HG02763 (cell line): ENCODE measurements around the gene PLCXD3.
A peak's percentile ranks its signal among the peaks of the same experiment; 100 is the strongest.

Source experiments
- ATAC-seq: cut with Tn5 transposase; IDR thresholded peaks from one replicate; pipeline ENCODE4 v1.9.1; 2021; ENCODE audit warnings: mild to moderate bottlenecking, moderate library complexity; ENCODE audit not compliant: unreplicated experiment

Gene PLCXD3

DNA sequence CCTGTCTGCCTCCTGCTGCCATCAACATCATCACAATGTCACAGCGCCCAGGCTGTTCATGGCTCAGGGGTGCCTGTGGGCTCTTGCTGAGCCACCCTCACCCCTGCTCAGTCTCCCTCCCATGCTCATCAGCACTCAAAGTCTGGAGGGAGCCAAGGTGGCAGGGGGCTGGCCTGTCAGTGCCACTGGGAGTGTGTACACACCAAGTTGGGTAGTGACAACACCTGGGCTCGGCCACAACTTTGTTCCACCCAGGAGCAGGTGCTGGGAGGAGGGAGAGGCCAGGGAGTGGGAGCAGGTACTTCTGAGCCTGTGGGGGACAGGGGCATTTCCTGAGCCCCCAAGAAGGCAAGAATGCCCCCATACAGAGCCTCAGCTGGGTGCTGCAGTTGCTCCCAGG lies 219.6 kb downstream of the PLCXD3 start:
- no peak for ATAC-seq

DNA sequence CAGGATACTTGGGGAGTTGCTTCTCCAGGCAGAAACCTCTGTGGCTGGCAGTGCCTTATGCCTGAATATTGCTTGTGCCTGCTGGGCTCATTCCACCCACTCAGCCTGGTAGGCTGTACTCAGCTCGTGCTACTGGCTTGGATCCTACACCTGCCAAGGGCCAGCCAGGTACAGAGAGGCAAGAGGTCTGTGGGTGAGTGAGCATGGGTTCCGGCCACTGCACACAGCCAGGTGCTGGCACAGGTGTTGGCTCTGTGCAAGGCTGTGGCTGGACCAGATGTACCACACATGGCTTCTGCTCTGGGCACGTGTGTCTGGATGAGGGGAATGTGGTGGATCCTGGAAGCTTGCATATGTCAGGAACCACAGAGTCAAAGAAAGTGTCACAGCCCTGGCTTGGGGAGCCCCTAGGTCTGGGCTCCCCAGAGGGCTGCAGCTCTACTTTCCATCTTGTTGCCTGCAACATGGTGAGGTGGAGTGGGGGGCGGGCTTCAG lies 220.4 kb downstream of the PLCXD3 start:
- ATAC-seq = no peak

DNA sequence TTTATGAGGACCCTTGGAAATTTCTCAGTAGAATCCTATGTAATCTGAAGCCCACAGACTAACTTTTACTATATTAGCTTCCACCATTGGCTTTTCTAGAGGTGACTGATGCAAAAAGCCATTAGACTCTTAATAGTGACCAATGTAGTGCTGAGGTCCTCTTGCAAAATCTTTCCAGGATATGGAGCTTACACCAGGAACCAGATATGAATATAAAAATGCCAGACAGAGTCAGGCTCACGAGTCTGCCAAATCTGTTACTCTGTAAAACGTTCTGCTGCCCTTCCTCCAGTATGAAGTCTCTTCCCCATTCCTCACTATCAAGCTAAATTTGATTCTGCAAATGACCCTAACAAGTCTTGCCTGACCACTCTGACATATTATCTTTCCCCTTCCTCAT lies 223.7 kb downstream of the PLCXD3 start:
- ATAC-seq = no peak

DNA sequence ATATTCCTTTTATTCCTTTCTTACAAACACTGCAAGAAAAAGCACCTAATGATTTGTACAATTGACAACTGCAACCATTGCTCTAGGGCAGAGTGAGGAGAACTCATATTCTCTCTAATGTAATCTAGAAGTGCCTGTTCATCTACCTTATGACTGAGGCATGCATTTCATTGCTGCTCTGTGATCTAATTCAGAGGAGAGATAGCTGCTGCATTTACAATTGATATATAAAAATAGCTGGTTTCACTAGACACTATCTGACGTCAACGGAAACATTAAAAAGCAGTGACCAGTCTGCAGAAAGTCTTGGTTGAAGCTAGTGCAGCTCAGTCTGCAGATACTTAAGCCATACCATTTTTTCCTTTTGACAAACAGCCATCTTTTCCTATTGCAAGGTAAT lies 224.2 kb downstream of the PLCXD3 start:
- no peak for ATAC-seq

DNA sequence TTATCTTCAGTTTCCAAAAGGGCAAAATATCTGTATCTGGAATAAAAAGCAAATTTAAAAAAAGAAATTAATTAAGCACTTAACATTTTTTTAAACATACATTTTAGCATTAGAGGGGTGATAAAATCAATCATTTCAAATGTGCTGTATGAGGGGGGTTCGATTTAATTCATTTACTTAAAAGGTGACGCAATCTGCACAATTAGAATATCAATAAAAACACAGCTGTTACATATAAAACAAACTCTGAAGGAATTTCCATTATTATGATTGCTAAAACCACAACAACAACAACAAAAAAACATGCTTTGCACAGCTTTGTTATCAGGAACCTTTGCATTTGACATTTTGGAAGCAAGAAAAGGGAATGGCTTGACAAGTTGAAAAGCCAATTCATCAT lies 225.5 kb downstream of the PLCXD3 start:
- ATAC-seq = no peak

DNA sequence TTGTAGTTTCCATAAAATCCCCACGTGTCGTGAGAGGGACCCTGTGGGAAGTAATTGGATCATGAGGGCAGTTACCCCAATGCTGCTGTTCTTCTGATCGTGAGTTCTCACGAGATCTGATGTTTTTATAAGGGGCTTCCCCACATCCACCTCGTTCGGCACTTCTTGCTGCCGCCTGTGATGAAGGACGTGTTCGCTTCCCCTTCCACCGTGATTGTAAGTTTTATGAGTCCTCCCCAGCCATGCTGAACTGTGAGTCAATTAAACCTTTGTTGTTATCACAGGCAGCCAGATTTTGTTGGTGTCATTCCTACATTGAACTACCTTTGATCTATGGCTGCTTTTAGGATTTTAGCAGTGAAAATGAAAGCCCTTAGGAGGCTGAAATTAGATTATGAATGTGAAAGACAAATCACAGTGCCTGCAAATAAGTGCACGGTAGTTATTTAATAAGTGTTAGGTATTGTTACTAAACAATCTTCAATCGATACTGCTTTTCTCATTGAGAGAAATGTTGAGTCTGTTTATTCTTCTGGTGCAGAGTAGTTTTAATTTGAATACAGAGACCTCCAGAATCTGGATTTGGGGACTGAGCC lies 229.1 kb downstream of the PLCXD3 start:
- ATAC-seq = no peak

DNA sequence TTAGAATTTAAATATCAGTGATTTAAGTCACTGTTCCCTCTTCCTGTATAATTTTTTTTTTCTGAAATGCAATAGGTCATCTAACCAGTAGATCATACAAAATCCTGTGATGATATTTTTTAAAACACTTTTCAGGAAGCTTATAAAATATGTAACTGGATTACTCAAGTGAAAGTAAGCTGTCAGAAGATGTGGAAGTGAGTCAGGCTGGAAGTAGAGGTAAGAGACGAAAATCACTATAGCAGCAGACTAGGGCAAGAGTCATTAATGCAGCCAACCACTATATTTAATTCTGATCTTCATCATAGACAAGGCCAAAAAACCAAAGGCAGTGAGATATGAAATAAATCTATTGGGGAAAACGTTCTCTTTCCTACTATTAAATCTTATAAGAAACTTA lies 231.4 kb downstream of the PLCXD3 start:
- ATAC-seq = no peak

DNA sequence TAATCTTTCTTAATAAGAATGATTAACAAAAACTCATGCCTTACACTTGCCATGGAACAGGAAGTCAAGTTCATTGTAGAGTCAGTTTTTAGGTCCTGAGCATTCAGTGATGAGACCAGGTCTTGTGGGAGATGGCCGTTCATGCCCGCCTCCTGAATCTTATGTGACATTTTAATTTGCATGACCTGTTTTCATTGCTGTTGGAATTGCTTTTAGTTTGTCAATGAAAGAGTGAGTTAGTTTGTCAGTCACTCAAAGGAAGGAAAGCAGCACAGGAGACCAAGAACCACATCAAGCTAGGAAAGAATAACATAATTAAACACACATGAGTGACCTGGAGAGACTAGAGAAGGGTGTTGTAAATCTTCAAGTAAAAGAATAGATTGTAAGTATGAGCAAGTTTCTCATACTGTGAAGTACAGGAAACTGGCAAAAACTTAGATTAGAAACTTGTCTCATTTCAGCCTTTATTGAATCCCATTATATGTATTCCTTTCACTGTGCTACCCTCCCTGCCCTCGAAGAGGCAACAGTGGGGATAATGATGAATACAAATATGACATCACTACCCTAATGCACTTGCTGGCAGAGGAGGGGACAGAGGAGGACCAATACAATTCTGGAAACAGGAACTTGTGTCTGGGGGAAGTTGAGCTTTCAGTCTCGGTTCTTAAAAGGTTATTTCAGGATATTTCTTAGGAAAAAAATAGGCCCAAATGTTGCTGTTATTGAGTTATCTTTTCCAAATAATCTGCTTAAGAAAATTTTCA lies 232.7 kb downstream of the PLCXD3 start:
- no peak for ATAC-seq

DNA sequence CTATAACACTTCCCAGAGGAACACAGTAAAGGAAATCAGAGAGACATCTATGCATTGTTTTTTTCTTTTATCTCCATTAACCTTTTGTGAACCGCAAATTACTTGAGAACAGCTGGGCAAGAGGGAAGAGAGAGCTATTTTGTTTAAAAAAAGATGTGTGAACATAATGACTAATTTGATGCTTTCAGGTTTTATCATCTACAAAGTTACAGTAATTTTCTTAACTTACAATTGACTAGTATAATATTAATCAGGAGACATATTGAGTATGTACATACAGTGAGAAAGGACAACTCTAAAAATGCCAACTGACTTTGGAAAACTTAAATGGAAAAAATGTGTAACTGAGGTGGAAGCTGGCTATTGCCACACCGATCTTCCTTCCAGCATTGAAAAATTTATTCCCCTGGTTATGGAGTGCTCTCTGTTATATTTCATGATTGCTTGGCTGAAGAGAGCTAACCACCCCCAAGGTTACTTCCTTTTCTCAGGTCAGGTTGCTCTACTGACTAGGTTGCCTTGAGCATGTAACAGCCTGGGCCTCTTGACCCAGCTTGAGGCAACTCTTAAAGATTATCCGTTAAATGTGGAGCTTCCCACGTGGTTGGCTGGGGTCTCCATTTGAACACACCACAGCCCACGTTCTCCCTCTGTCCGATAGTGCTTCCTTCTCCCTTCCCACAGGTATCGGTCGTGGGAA lies 234.4 kb downstream of the PLCXD3 start:
- ATAC-seq = peak; percentile 63

DNA sequence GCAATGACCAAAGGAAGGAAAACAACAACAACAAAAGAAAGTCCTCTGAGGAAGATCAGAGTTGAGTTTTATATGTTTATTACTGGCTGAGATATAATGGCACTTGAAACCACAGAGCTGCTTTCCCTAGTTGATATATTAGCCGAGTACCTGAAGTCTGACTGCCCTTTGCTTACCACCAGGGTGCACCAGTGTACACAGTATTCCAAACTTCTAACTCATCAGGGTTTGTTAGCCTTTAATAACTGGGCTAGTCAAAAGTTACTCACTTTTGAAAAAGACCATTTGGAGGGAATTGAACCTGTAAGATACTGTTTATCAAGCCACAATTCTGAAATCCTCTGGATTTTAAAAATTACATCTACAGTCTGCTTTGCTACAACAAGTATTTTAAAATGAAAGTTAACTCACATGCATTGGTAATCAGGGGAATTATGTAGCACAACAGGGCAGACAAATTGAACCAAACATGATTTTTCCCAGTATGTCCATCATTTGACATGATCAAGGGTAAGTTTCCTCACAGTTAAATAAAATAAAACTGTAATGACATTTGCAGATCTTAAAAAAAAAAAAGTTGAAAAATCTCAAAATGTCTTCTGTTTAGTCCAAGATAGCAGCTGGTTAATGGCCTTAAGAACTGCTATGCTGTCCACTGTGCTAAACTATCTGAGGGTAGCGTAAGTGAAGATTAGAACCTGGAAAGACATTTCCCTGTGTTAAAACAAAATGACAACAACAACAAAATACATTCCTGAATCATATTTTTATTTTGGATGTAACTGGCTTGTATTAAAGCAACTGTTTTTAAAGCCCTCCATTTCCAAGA lies 239.8 kb downstream of the PLCXD3 start:
- ATAC-seq = peak; percentile 90

DNA sequence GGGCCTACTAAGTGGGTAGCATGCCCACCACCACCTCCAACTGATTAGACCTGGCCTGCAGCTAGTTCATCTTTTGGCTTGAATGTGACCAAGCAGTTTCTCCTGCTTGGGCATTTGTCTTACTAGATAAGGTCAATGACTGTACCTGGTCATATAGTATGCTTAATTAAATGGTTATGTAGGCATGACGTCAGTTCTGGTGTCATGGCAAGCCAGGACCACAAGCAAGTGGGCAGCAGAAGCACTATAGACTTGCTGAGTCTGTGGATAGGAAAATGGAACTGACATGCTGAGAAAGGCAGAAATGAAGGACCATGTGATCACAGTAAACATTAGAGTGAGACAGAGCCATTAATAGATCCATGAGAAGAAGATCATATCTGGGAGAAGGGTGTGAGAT lies 241.5 kb downstream of the PLCXD3 start:
- ATAC-seq = no peak

DNA sequence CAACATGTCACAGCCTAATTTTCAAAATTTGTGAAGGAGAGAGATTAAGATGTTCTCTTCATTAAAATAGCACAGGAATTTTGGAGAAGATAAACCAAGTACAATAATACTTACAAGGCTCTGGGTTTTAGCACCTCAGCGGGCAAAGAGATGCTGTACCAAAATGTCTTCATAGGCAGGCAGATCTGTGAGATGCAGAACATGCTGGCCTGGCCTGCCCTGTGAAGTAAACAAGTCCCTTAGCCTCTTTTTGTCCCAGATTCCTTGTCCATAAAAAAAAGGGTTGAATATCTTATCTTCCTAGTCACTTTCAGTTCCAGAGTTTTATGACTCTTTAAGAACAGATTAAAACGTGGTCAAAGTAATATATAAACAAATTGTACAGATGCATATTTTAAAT lies 244.0 kb downstream of the PLCXD3 start:
- no peak for ATAC-seq

DNA sequence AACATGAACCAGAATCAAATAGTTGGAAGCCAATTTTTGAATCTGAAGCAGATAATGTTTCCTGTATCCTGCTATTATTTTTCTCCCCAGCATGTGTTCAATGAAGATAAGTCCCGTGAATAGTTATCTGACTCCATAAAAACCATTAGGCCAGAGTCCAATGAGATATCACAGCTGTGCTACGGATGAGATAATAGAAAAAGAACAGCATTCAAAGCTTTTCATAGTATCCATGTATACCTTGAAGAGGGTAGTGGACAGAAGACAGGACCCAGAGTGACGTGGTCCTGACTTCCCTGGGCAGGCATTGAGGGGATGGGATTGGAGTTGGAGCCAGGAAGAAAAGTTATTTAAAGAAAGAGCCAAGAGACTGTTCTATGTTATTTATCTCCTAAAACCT lies 246.4 kb downstream of the PLCXD3 start:
- no peak for ATAC-seq

DNA sequence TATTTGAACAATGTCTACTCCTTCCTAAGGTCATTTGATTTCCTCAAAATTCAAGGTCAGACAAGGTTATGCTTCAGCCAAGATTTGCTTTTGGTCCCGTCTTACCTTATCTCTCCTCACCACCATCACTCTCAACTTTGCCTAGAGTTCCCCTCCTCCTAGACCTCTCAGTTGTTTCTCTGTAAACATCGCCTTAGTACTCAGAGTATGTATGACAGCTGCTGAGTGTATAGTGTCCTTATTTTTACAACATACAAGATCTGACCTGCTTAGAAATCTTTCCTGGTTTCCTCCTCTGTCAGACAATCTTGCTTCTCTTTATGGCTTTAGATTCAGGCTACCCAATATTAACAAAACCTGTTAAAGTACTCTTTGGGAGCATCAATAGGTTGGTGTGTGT lies 247.1 kb downstream of the PLCXD3 start:
- ATAC-seq = no peak
